H1 (cell line): Measurements from ENCODE around the gene XRN2. TPM values are rescaled to one million over a fixed set of nuclear protein-coding genes. Genes with fewer than 3 reads are reported as not detected.
A peak's percentile ranks its signal among the peaks of the same experiment; 100 is the strongest.

ENCODE experiments used
- CTCF ChIA-PET: fragments of 300-600 bp; sonication (Branson Sonifier 250); formaldehyde crosslinking; loops from one replicate; lab custom pipeline; 2021; ENCODE audit not compliant: partially characterized antibody; lab: Charles Lee
- POLR2A ChIA-PET: fragments of 300-600 bp; sonication (Branson Sonifier 250); formaldehyde crosslinking; loops from one replicate; lab custom pipeline; 2021; ENCODE audit warnings: inconsistent platforms; ENCODE audit not compliant: partially characterized antibody; lab: Charles Lee
- DNase-seq, 2 experiments: peaks; one replicate each; pipeline versions ENCODE4 v3.0.0 to v3.0.0-alpha.2; 2010 to 2022; ENCODE audit warnings: low spot score in 2 of 2, low read depth in 1 of 2, mixed read lengths in 1 of 2
- FAIRE-seq: peaks from 2 replicates; lab custom pipeline; 2011; peaks lifted over from hg19 to GRCh38; lab: Jason Lieb, UNC
- H2AFZ ChIP-seq: 2 replicates; pipeline ENCODE4 v1.8.1; 2012; ENCODE audit warnings: low read length, inconsistent platforms
- H2AK5ac ChIP-seq: 2 replicates; pipeline ENCODE4 v1.6.1; 2013; ENCODE audit warnings: low read depth, low read length
- H2BK120ac ChIP-seq: replicated peaks from 2 replicates; pipeline ENCODE3; 2013; ENCODE audit warnings: low read depth, low read length, inconsistent platforms
- H2BK12ac ChIP-seq: 2 replicates; pipeline ENCODE4 v1.6.1; 2013; ENCODE audit warnings: low read depth, low read length
- H2BK15ac ChIP-seq: 2 replicates; pipeline ENCODE4 v1.6.1; 2013; ENCODE audit warnings: low read length
- H2BK20ac ChIP-seq: 2 replicates; pipeline ENCODE4 v1.6.1; 2013; ENCODE audit warnings: low read length
- H2BK5ac ChIP-seq: 2 replicates; pipeline ENCODE4 v1.6.1; 2013; ENCODE audit warnings: low read depth, low read length
- H3K14ac ChIP-seq: 2 replicates; pipeline ENCODE4 v1.6.1; 2013; ENCODE audit warnings: inconsistent platforms; ENCODE audit not compliant: insufficient read length
- H3K18ac ChIP-seq: 2 replicates; pipeline ENCODE4 v1.6.1; 2013; ENCODE audit warnings: low read length; ENCODE audit errors: extremely low read depth
- H3K23ac ChIP-seq: 2 replicates; pipeline ENCODE4 v1.6.1; 2013; ENCODE audit warnings: inconsistent platforms; ENCODE audit not compliant: insufficient read length
- H3K23me2 ChIP-seq: 2 replicates; pipeline ENCODE4 v1.6.1; 2013; ENCODE audit warnings: low read depth, low read length
- H3K27ac ChIP-seq: 2 replicates; pipeline ENCODE4 v1.6.1; 2011; ENCODE audit warnings: low read depth, low read length, inconsistent platforms
- H3K27me3 ChIP-seq, 4 experiments: replicated peaks in 1 of 4; 1 replicate in 1 of 4; 2 replicates in 3 of 4; pipeline versions ENCODE4 v1.6.1 to v1.8.1; 2011 to 2013; ENCODE audit warnings: low read length in 3 of 4, mild to moderate bottlenecking in 3 of 4, inconsistent platforms in 2 of 4, mixed read lengths in 2 of 4, moderate library complexity in 1 of 4; ENCODE audit not compliant: control insufficient read depth in 3 of 4, insufficient read depth in 3 of 4; ENCODE audit errors: extremely low read depth in 1 of 4
- H3K36me3 ChIP-seq, 4 experiments: 2 replicates each; pipeline versions ENCODE4 v1.6.1 to v1.8.1; 2011 to 2013; ENCODE audit warnings: mild to moderate bottlenecking in 4 of 4, low read length in 3 of 4, moderate library complexity in 2 of 4, control low read depth in 1 of 4, inconsistent platforms in 1 of 4; ENCODE audit not compliant: insufficient read depth in 4 of 4, control insufficient read depth in 2 of 4
- H3K4ac ChIP-seq: replicated peaks from 2 replicates; pipeline ENCODE3; 2013; ENCODE audit warnings: low read length, low read depth, mixed read lengths, inconsistent platforms; ENCODE audit not compliant: insufficient read length
- H3K4me1 ChIP-seq, 4 experiments: replicated peaks in 1 of 4; 1 replicate in 1 of 4; 2 replicates in 3 of 4; pipeline versions ENCODE4 v1.6.1 to v1.8.1; 2011 to 2013; ENCODE audit warnings: low read length in 3 of 4, inconsistent platforms in 2 of 4, mixed read lengths in 1 of 4; ENCODE audit not compliant: insufficient read depth in 4 of 4, control insufficient read depth in 3 of 4
- H3K4me2 ChIP-seq, 2 experiments: 2 replicates each; pipeline versions ENCODE4 v1.6.1 to v1.8.1; 2011 to 2013; ENCODE audit warnings: low read depth in 2 of 2, low read length in 2 of 2, control low read depth in 1 of 2, inconsistent platforms in 1 of 2, mild to moderate bottlenecking in 1 of 2; ENCODE audit not compliant: insufficient read depth in 1 of 2
- H3K4me3 ChIP-seq, 4 experiments: fragments of 200-600, 300-600 bp in 1 of 4; sonication (generic), shearing (Covaris generic), sonication (Bioruptor Twin) in 1 of 4; 2 replicates each; pipeline versions ENCODE4 v1.5.1 to v1.8.1; 2011 to 2016; ENCODE audit warnings: low read length in 4 of 4, low read depth in 3 of 4, control low read depth in 2 of 4, inconsistent platforms in 2 of 4, mild to moderate bottlenecking in 2 of 4, mixed read lengths in 1 of 4, moderate library complexity in 1 of 4; ENCODE audit not compliant: insufficient read depth in 2 of 4; ENCODE audit errors: extremely low read depth in 1 of 4
- H3K56ac ChIP-seq: replicated peaks from 2 replicates; pipeline ENCODE3; 2013; ENCODE audit warnings: low read depth, mild to moderate bottlenecking, mixed read lengths, low read length, inconsistent platforms; ENCODE audit not compliant: insufficient read length
- H3K79me1 ChIP-seq: 2 replicates; pipeline ENCODE4 v1.6.1; 2013; ENCODE audit warnings: low read depth, low read length, control low read depth
- H3K79me2 ChIP-seq, 2 experiments: 2 replicates each; pipeline versions ENCODE4 v1.6.1 to v1.8.1; 2012 to 2013; ENCODE audit warnings: low read length in 2 of 2, mild to moderate bottlenecking in 2 of 2, inconsistent platforms in 1 of 2; ENCODE audit not compliant: insufficient read depth in 2 of 2, control insufficient read depth in 1 of 2
- H3K9ac ChIP-seq, 4 experiments: replicated peaks in 1 of 4; 1 replicate in 1 of 4; 2 replicates in 3 of 4; pipeline versions ENCODE4 v1.6.1 to v1.8.1; 2011 to 2013; ENCODE audit warnings: low read depth in 3 of 4, low read length in 3 of 4, control low read depth in 2 of 4, mild to moderate bottlenecking in 2 of 4, moderate library complexity in 2 of 4, inconsistent platforms in 1 of 4; ENCODE audit errors: extremely low read depth in 1 of 4
- H3K9me3 ChIP-seq, 2 experiments: 2 replicates each; pipeline versions ENCODE4 v1.6.1 to v1.8.1; 2012 to 2013; ENCODE audit warnings: mild to moderate bottlenecking in 2 of 2, moderate library complexity in 2 of 2, control low read depth in 1 of 2, inconsistent platforms in 1 of 2, low read depth in 1 of 2, low read length in 1 of 2, mixed read lengths in 1 of 2; ENCODE audit not compliant: insufficient read depth in 2 of 2
- H4K20me1 ChIP-seq, 2 experiments: replicated peaks in 1 of 2; 2 replicates each; pipeline versions ENCODE3 to v1.8.1; 2011 to 2013; ENCODE audit warnings: inconsistent platforms in 2 of 2, low read length in 2 of 2, mild to moderate bottlenecking in 1 of 2; ENCODE audit not compliant: insufficient read depth in 2 of 2, control insufficient read depth in 1 of 2
- H4K5ac ChIP-seq: 2 replicates; pipeline ENCODE4 v1.6.1; 2013; ENCODE audit warnings: low read length, low read depth, mixed read lengths, inconsistent platforms; ENCODE audit not compliant: insufficient read length
- H4K8ac ChIP-seq: 2 replicates; pipeline ENCODE4 v1.8.0; 2013; ENCODE audit warnings: mild to moderate bottlenecking, moderate library complexity, low read length, inconsistent platforms; ENCODE audit not compliant: insufficient read depth; ENCODE audit errors: extremely low read depth
- H4K91ac ChIP-seq: replicated peaks from 2 replicates; pipeline ENCODE3; 2013; ENCODE audit warnings: low read length, mixed read lengths, inconsistent platforms; ENCODE audit not compliant: insufficient read length
- CBX5 ChIP-seq: fragments of 300-800, 300-1000 bp; sonication (generic); IDR thresholded peaks from 2 replicates; pipeline ENCODE4 v1.7.1; 2016; ENCODE audit warnings: antibody characterized with exemption, low read length, low read depth
- POU5F1 ChIP-seq: IDR thresholded peaks from 2 replicates; pipeline ENCODE4 v1.6.1; 2011; ENCODE audit warnings: low read depth, mild to moderate bottlenecking, low read length, moderate library complexity
- SP1 ChIP-seq: IDR thresholded peaks from 2 replicates; pipeline ENCODE4 v1.6.1; 2011; ENCODE audit warnings: low read depth, low read length
- SUZ12 ChIP-seq: fragments of 200-600 bp; sonication (generic); IDR thresholded peaks from 2 replicates; pipeline ENCODE4 v1.6.1; 2012; ENCODE audit warnings: mild to moderate bottlenecking, inconsistent platforms, low read length, moderate library complexity, mixed read lengths
- WGBS, 2 experiments: shearing (Covaris generic) in 1 of 2; methylation state at CpG; one replicate each; pipeline versions ENCODE4 v1.1.6 to v1.1.7; 2013 to 2015; ENCODE audit warnings: low lambda C conversion rate in 2 of 2, mixed read lengths in 2 of 2, inconsistent platforms in 1 of 2, low coverage in 1 of 2, missing lambda C conversion rate in 1 of 2; ENCODE audit not compliant: insufficient replicate concordance in 2 of 2, insufficient coverage in 1 of 2, insufficient read length in 1 of 2; ENCODE audit errors: extremely low coverage in 1 of 2, missing lambda C conversion rate in 1 of 2; 5-methylcytosine and 5-hydroxymethylcytosine counted together
- long read RNA-seq, 2 experiments: library from RNA in 1 of 2; library from capped mRNA in 1 of 2; stranded (forward); transcript quantifications; one replicate each; pipeline ENCODE4 v2.0.0, GENCODE V29; 2021; ENCODE audit warnings: inconsistent platforms in 1 of 2
- polyA minus RNA-seq, 3 experiments: library from RNA; depleted of rRNA, polyadenylated mRNA; stranded (reverse); fragments of >200 nt; gene quantifications; 1 replicate in 2 of 3; 2 replicates in 1 of 3; pipeline ENCODE4 v1.2.3, GENCODE V29; 2011
- polyA plus RNA-seq, 7 experiments: library from polyadenylated mRNA; depleted of rRNA in 3 of 7; stranded (reverse) in 5 of 7; unstranded in 2 of 7; fragments of >200 nt in 5 of 7; fragments of 200-250 nt in 2 of 7; gene quantifications; 1 replicate in 5 of 7; 2 replicates in 1 of 7; 4 replicates in 1 of 7; pipeline versions ENCODE4 v1.2.1 to v1.2.3, GENCODE V29; 2011 to 2013; ENCODE audit warnings: missing spikeins in 2 of 7, mixed read lengths in 2 of 7
- total RNA-seq: library from RNA; stranded (reverse); fragmentation: NEBNext Ultra II Directional; extraction: Animal tissue kit (Norgen Biotek cat#: 25700); gene quantifications from 2 replicates; pipeline ENCODE4 v1.2.1, GENCODE V29; 2021

XRN2 gene, protein sequence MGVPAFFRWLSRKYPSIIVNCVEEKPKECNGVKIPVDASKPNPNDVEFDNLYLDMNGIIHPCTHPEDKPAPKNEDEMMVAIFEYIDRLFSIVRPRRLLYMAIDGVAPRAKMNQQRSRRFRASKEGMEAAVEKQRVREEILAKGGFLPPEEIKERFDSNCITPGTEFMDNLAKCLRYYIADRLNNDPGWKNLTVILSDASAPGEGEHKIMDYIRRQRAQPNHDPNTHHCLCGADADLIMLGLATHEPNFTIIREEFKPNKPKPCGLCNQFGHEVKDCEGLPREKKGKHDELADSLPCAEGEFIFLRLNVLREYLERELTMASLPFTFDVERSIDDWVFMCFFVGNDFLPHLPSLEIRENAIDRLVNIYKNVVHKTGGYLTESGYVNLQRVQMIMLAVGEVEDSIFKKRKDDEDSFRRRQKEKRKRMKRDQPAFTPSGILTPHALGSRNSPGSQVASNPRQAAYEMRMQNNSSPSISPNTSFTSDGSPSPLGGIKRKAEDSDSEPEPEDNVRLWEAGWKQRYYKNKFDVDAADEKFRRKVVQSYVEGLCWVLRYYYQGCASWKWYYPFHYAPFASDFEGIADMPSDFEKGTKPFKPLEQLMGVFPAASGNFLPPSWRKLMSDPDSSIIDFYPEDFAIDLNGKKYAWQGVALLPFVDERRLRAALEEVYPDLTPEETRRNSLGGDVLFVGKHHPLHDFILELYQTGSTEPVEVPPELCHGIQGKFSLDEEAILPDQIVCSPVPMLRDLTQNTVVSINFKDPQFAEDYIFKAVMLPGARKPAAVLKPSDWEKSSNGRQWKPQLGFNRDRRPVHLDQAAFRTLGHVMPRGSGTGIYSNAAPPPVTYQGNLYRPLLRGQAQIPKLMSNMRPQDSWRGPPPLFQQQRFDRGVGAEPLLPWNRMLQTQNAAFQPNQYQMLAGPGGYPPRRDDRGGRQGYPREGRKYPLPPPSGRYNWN
- total RNA-seq (136 and 139 TPM in 2 replicates), polyA plus RNA-seq (2011; rRNA removed) (38.0 and 60.3 TPM in 2 replicates), polyA minus RNA-seq (2011; rRNA and poly(A)+ RNA removed) (80.5 and 106 TPM in 2 replicates)
- 81.4 TPM for polyA plus RNA-seq (2011; cell fraction: cytosol; rRNA removed)
- polyA plus RNA-seq (2011; cell fraction: nucleus; rRNA removed), result 62.1 TPM
- polyA plus RNA-seq (2012, experiment 1 of 2), result 82.5 to 129 TPM (median 99.5 TPM) in 4 replicates
- 12.7 TPM for polyA plus RNA-seq (2012, experiment 2 of 2)
- 99.4 TPM for polyA plus RNA-seq (2013, experiment 1 of 2)
- polyA plus RNA-seq (2013, experiment 2 of 2), result 96.9 TPM
- polyA minus RNA-seq (2011; cell fraction: cytosol; rRNA and poly(A)+ RNA removed), result 67.3 TPM
- 60.1 TPM for polyA minus RNA-seq (2011; cell fraction: nucleus; rRNA and poly(A)+ RNA removed)
- long read RNA-seq, experiment 1, transcript XRN2-201 (30 exons, 3,437 nt), result major isoform, 30 of 182 reads
- long read RNA-seq, experiment 1, partial matches to known transcripts, result 135 of 182 reads
- long read RNA-seq, experiment 1, other reads (novel, unspliced or antisense), result 17 of 182 reads
- long read RNA-seq, experiment 2, transcript XRN2-201 (30 exons, 3,437 nt), result major isoform, 60 of 167 reads
- long read RNA-seq, experiment 2, partial matches to known transcripts, result 84 of 167 reads
- long read RNA-seq, experiment 2, other reads (novel, unspliced or antisense), result 23 of 167 reads

DNA sequence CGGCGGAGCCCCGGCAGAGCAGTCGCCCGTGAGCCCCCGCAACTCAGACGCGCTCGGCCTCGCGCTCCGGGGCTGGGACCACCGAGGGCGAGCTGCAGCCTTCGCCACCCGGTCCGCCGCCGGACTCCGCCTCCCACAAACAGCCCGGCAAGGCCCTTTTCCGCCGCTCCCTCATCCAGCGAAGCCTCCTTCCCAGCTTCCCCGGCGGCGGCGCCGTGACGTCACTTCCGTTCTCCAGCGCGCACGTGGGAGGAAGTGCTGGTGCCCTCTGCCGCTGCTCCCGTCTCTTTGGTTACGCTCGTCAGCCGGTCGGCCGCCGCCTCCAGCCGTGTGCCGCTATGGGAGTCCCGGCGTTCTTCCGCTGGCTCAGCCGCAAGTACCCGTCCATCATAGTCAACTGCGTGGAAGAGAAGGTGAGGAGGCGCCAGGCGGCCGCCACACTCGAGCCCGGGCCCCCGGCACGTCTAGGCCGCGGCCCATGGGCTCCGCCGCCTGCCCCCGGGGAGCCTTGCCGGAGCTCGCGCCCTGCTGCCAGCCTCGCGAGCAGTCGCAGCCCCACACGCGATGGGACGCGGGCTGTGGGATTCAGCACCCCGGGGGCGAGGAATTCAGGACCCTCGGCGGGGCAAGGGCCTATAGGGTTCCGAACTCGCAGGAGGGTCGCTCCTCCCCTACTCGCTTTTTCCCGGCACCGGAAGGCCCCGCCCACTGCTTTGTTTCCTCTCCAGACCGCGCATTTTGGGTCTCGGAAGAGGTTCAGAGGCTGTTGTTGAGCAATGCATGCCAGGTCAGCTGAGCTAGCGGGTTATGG is at the start of gene XRN2:
TSS of gene XRN2 (plus strand) at position 271 of the 811 bp plus-strand sequence. CDS start at position 339, 68 bp downstream.
- Histone ChIP-seq H3K14ac (no peak within 1 kb of the TSS), H2AFZ (peak within 1 kb of the TSS; percentile 25), H3K23me2 (peaks cover 5% of the 10 kb centered on the region), H3K56ac (peak within 1 kb of the TSS; percentile 75), H3K4me1 (peaks cover 0 to 3% (median 1%) of the 10 kb centered on the region in 4 experiments; a peak in 3 of 7 replicates), H3K18ac (peak within 1 kb of the TSS; percentile 97), H3K4me3 (peak within 1 kb of the TSS; percentile 77 to 94 (median 86)), H4K8ac (peak within 1 kb of the TSS; percentile 99), H2BK12ac (no peak within 1 kb of the TSS), H4K91ac (peak within 1 kb of the TSS; percentile 78), H3K4me2 (peak within 1 kb of the TSS; percentile 91 to 98), H3K36me3 (peaks cover 0 to 3% (median 0%) of the 10 kb centered on the region in 4 experiments; a peak in 1 of 8 replicates), H2BK120ac (peak within 1 kb of the TSS; percentile 10), H3K23ac (no peak within 1 kb of the TSS), H3K27ac (peak within 1 kb of the TSS; percentile 98), H4K20me1 (peaks cover 5% of the 10 kb centered on the region in 2 experiments), H3K9ac (peak within 1 kb of the TSS; percentile 88 to 99 (median 98)), H2BK15ac (no peak within 1 kb of the TSS), H3K4ac (peak within 1 kb of the TSS; percentile 6), H3K79me1 (no peaks in the 10 kb centered on the region), H2BK20ac (no peak within 1 kb of the TSS), H2AK5ac (no peak within 1 kb of the TSS; the same call in 1 of the 2 replicates), H2BK5ac (peak within 1 kb of the TSS; percentile 91), H3K27me3 (no peaks in the 10 kb centered on the region), H3K79me2 (peaks cover 23 to 29% of the 10 kb centered on the region in 2 experiments), H4K5ac (peak within 1 kb of the TSS; percentile 83), H3K9me3 (no peaks in the 10 kb centered on the region)
- POLR2A ChIA-PET, result interaction anchor here (0.7 to 2.7 kb wide), 35 partner anchors 9 to 297 kb away, joined by 3 to 17 read pairs (median 4); partner anchors contain the start of gene NKX2-4
- FAIRE-seq (no peak), DNase-seq (peak; percentile 72 to 98)
- CTCF ChIA-PET, result interaction anchor here (0.9 to 2.0 kb wide), 3 partner anchors 14 to 534 kb away, joined by 3 to 9 read pairs (median 5); no protein-coding TSS in a partner anchor
- 2% methylated on average over 75 of the region's 87 CpGs; no CpG with 5 or more reads in 1 of the 2 experiments for whole genome bisulfite sequencing, 2 experiments
- TF ChIP-seq SP1 (no peak), SUZ12 (no peak), CBX5 (no peak), POU5F1 (no peak)
